ENCODE data around the gene ZNF652. TPM values are rescaled to one million over a fixed set of nuclear protein-coding genes. Genes with fewer than 3 reads are reported as not detected.

ZNF652 gene
- total and polyA plus RNA-seq, 2 of the 4 experiments (the other 2 are of a cell fraction), result 3.6 to 8.8 TPM

GRCh38 chr17:49299996-49300395 is 62.1 kb downstream of the ZNF652 start:
- Histone ChIP-seq H3K36me3 (ENCODE audit: control insufficient read depth, insufficient read depth, low read length) (peaks cover 15% of the 10 kb centered on the region), H2BK20ac (ENCODE audit: low read depth, low read length) (no peak overlapping the region), H3K27ac (ENCODE audit: insufficient read depth, low read length) (no peak overlapping the region), H3K9me3 (ENCODE audit: control insufficient read depth, insufficient read depth, low read length) (no peaks in the 10 kb centered on the region), H2BK120ac (ENCODE audit: low read depth, low read length) (no peak overlapping the region), H2AFZ (replicated peaks; ENCODE audit: low read length, poor library complexity) (no peak overlapping the region), H2AK9ac (replicated peaks; ENCODE audit: low read depth, low read length, poor library complexity) (no peak overlapping the region), H3K14ac (replicated peaks; ENCODE audit: low read depth, low read length) (no peak overlapping the region), H4K91ac (ENCODE audit: insufficient read depth, low read depth, low read length) (no peak overlapping the region), H3K79me1 (ENCODE audit: low read depth in 1 of 2, low read length in 2 of 2) (no peaks in the 10 kb centered on the region; a peak in 1 of 4 replicates), H3K9me1 (ENCODE audit: insufficient read depth, low read length) (no peaks in the 10 kb centered on the region), H4K8ac (ENCODE audit: low read depth in 2 of 2, low read length in 2 of 2) (no peak overlapping the region), H2AK5ac (ENCODE audit: low read depth, low read length) (no peak overlapping the region), H3K4me1 (ENCODE audit: control insufficient read depth, insufficient read depth, low read length) (no peaks in the 10 kb centered on the region), H3K18ac (ENCODE audit: low read depth, low read length) (no peak overlapping the region), H3K4me2 (ENCODE audit: low read depth, low read length) (no peak overlapping the region), H2BK15ac (ENCODE audit: low read depth, low read length) (no peak overlapping the region), H3K27me3 (ENCODE audit: control insufficient read depth, insufficient read depth, low read length) (no peaks in the 10 kb centered on the region), H3K56ac (ENCODE audit: extremely low read depth, insufficient read depth, low read length) (no peak overlapping the region), H3K23ac (ENCODE audit: low read depth, low read length) (no peak overlapping the region), H4K20me1 (ENCODE audit: insufficient read depth, low read length) (no peaks in the 10 kb centered on the region), H3K4me3 (ENCODE audit: insufficient read depth, low read depth, low read length) (no peak overlapping the region), H3K9ac (ENCODE audit: low read depth, low read length) (no peak overlapping the region), H3K4ac (ENCODE audit: low read depth, low read length) (no peak overlapping the region), H2BK5ac (ENCODE audit: low read depth, low read length, poor library complexity, severe bottlenecking) (no peak overlapping the region), H4K5ac (ENCODE audit: low read depth, low read length) (no peak overlapping the region)
- DNase-seq, result no peak
- WGBS, 2 experiments (ENCODE audit: extremely low coverage in 2 of 2, insufficient read length in 1 of 2), result no CpG with 5 or more reads among the region's 3 CpGs
- in situ Hi-C loops (cut with MboI; ENCODE audit: low sequenced_read_pairs) (no loop called here), dilution Hi-C loops (cut with HindIII; ENCODE audit: low sequenced_read_pairs, unreplicated experiment) (no loop called here), intact Hi-C loops (cut with micrococcal nuclease) (no loop called here)
- CTCF ChIA-PET, result interaction anchor here (1.0 kb wide), 1 partner anchor 9 kb away, joined by 3 read pairs; no protein-coding TSS in a partner anchor
- TF ChIP-seq SMC3 (IDR thresholded peaks at IDR 0.05; ENCODE audit: low read depth, low read length) (no peak), RAD21 (IDR thresholded peaks at IDR 0.05; ENCODE audit: low read length) (no peak), RFX5 (IDR thresholded peaks at IDR 0.05; ENCODE audit: low read depth, low read length) (no peak), ELK1 (IDR thresholded peaks at IDR 0.05; ENCODE audit: borderline replicate concordance, low read depth, low read length) (no peak), BHLHE40 (IDR thresholded peaks at IDR 0.05; ENCODE audit: low read depth, low read length) (no peak), MAFK (IDR thresholded peaks at IDR 0.05; ENCODE audit: low read depth, low read length) (no peak), MXI1 (IDR thresholded peaks at IDR 0.05; ENCODE audit: borderline replicate concordance, low read depth, low read length) (no peak)
- POLR2A ChIA-PET (ENCODE audit: unreplicated experiment), result no interaction called here
- ATAC-seq (ENCODE audit: low read depth), result no peak
- no TSS peak for BruUV-seq (replicated peaks)

Data from IMR-90 (cell line).